Upper lobe of right lung (tissue), 1 donor: Measurements from ENCODE around the gene GABRG3. TPM values are rescaled to one million over a fixed set of nuclear protein-coding genes. Genes with fewer than 3 reads are reported as not detected.

ENCODE experiments used
- ATAC-seq: fragments of 200-7000 bp; cut with Tn5 transposase; one replicate; pipeline ENCODE4 v1.9.1; 2020; ENCODE audit warnings: mild to moderate bottlenecking, moderate library complexity
- DNase-seq: peaks from one replicate; pipeline ENCODE4 v3.0.0-alpha.2; 2020
- H3K27ac ChIP-seq: fragments of 200-600 bp; one replicate; pipeline ENCODE4 v1.8.0; 2022
- H3K27me3 ChIP-seq: fragments of 200-600 bp; one replicate; pipeline ENCODE4 v1.8.0; 2022; ENCODE audit warnings: mild to moderate bottlenecking
- H3K36me3 ChIP-seq: fragments of 200-600 bp; one replicate; pipeline ENCODE4 v1.8.0; 2022
- H3K4me1 ChIP-seq: fragments of 200-600 bp; one replicate; pipeline ENCODE4 v1.8.0; 2022
- H3K4me3 ChIP-seq: fragments of 200-600 bp; one replicate; pipeline ENCODE4 v1.8.0; 2022; ENCODE audit warnings: mild to moderate bottlenecking
- H3K9me3 ChIP-seq: fragments of 200-600 bp; one replicate; pipeline ENCODE4 v1.8.0; 2022
- CTCF ChIP-seq: fragments of 200-600 bp; IDR thresholded peaks from one replicate; pipeline ENCODE4 v1.8.0; 2022; ENCODE audit warnings: antibody characterized with exemption
- intact Hi-C: fragments of 100-400 bp; cut with DNase I; formaldehyde crosslinking; loops from one replicate; pipeline ENCODE4 v1.11.0; 2022
- total RNA-seq: library from RNA; stranded (reverse); fragmentation: NEBNext Ultra II Directional; extraction: Animal tissue kit (Norgen Biotek cat#: 25700); gene quantifications from one replicate; pipeline ENCODE4 v1.2.1, GENCODE V29; 2021
- donor health status: DM: no; HTN: yes; CAD: no; lungs with severe emphysema.

GABRG3 gene
- total RNA-seq, 1 donor from 2014 or later, result not detected

- Histone ChIP-seq H3K27me3 (no peaks in the 10 kb centered on the region), H3K9me3 (no peaks in the 10 kb centered on the region), H3K4me1 (no peaks in the 10 kb centered on the region), H3K4me3 (no peak overlapping the region), H3K36me3 (no peaks in the 10 kb centered on the region), H3K27ac (no peak overlapping the region)
- no peak for ATAC-seq
- no peak for TF ChIP-seq CTCF
- DNase-seq, result no peak
- intact Hi-C loops, result no loop called here
Measured at GRCh38 chr15:27410996-27411605, 440.1 kb downstream of the GABRG3 start.

GRCh38 chr15:27412415-27412814 lies 441.4 kb downstream of the GABRG3 start:
- intact Hi-C loops, result no loop called here
- no peaks in the 10 kb centered on the region for H3K9me3 ChIP-seq
- no peaks in the 10 kb centered on the region for H3K4me1 ChIP-seq
- no peak for TF ChIP-seq CTCF
- no peak for ATAC-seq
- no peak for DNase-seq
- H3K4me3 ChIP-seq, result no peak overlapping the region
- no peaks in the 10 kb centered on the region for H3K36me3 ChIP-seq
- H3K27ac ChIP-seq, result no peak overlapping the region
- H3K27me3 ChIP-seq, result no peaks in the 10 kb centered on the region

GRCh38 chr15:27414168-27414870 lies 443.3 kb downstream of the GABRG3 start:
- Histone ChIP-seq H3K27ac (no peak overlapping the region), H3K9me3 (no peaks in the 10 kb centered on the region), H3K4me1 (no peaks in the 10 kb centered on the region), H3K36me3 (no peaks in the 10 kb centered on the region), H3K27me3 (no peaks in the 10 kb centered on the region), H3K4me3 (no peak overlapping the region)
- no peak for ATAC-seq
- no peak for DNase-seq
- intact Hi-C loops, result no loop called here
- no peak for TF ChIP-seq CTCF

- no peaks in the 10 kb centered on the region for H3K36me3 ChIP-seq
- no peak overlapping the region for H3K4me3 ChIP-seq
- TF ChIP-seq CTCF, result no peak
- H3K9me3 ChIP-seq, result no peaks in the 10 kb centered on the region
- DNase-seq (no peak), ATAC-seq (no peak)
- no peaks in the 10 kb centered on the region for H3K27me3 ChIP-seq
- H3K27ac ChIP-seq, result no peak overlapping the region
- intact Hi-C loops, result no loop called here
- H3K4me1 ChIP-seq, result no peaks in the 10 kb centered on the region
Measured at GRCh38 chr15:27418726-27419125, 447.7 kb downstream of the GABRG3 start.

GRCh38 chr15:27422997-27423396 lies 452.0 kb downstream of the GABRG3 start:
- H3K4me3 ChIP-seq, result no peak overlapping the region
- no peak for ATAC-seq
- H3K36me3 ChIP-seq, result no peaks in the 10 kb centered on the region
- intact Hi-C loops, result no loop called here
- no peaks in the 10 kb centered on the region for H3K27me3 ChIP-seq
- H3K9me3 ChIP-seq, result no peaks in the 10 kb centered on the region
- no peak for DNase-seq
- H3K27ac ChIP-seq, result no peak overlapping the region
- no peaks in the 10 kb centered on the region for H3K4me1 ChIP-seq
- TF ChIP-seq CTCF, result no peak
